GM19372 (cell line): ENCODE measurements around the gene DDX17.
"Not testable (repeated sequence)": the region's sequence is repeated elsewhere in the genome, so short reads cannot be mapped to it uniquely, and the experiment has no call there.

ENCODE experiments used
- ATAC-seq: cut with Tn5 transposase; IDR thresholded peaks from one replicate; pipeline ENCODE4 v1.9.1; 2021; ENCODE audit warnings: mild to moderate bottlenecking, low read depth, moderate library complexity; ENCODE audit not compliant: unreplicated experiment

Gene DDX17

GRCh38 chr22:38494498-38494897 is 11.6 kb downstream of the DDX17 start:
- no peak for ATAC-seq

- no peak for ATAC-seq
Measured at GRCh38 chr22:38491707-38492348, 14.3 kb downstream of the DDX17 start.

GRCh38 chr22:38490915-38491314 is 15.2 kb downstream of the DDX17 start:
- no peak for ATAC-seq

- ATAC-seq: no peak
Measured at GRCh38 chr22:38490475-38490874, 15.6 kb downstream of the DDX17 start.

- no peak for ATAC-seq
Measured at GRCh38 chr22:38489561-38490145, 16.5 kb downstream of the DDX17 start.

GRCh38 chr22:38489142-38489541 is 17.0 kb downstream of the DDX17 start:
- no peak for ATAC-seq

- no peak for ATAC-seq
Measured at GRCh38 chr22:38487946-38488345, 18.2 kb downstream of the DDX17 start.

GRCh38 chr22:38485783-38486182 is 20.3 kb downstream of the DDX17 start:
- ATAC-seq: no peak

- ATAC-seq: no peak
Measured at GRCh38 chr22:38484244-38484643, 21.9 kb downstream of the DDX17 start.

- ATAC-seq: no peak
Measured at GRCh38 chr22:38482662-38483308, 23.3 kb downstream of the DDX17 start.

GRCh38 chr22:38481871-38482332 is 24.2 kb downstream of the DDX17 start:
- no peak for ATAC-seq

GRCh38 chr22:38481162-38481870 is 24.8 kb downstream of the DDX17 start:
- no peak for ATAC-seq

GRCh38 chr22:38479096-38479837 is 26.8 kb downstream of the DDX17 start:
- no peak for ATAC-seq

- ATAC-seq: no peak
Measured at GRCh38 chr22:38477585-38477984, 28.5 kb downstream of the DDX17 start.

GRCh38 chr22:38474003-38474607 is 32.0 kb downstream of the DDX17 start:
- no peak for ATAC-seq

GRCh38 chr22:38471237-38471636 is 34.9 kb downstream of the DDX17 start:
- no peak for ATAC-seq

GRCh38 chr22:38470179-38470578 is 35.9 kb downstream of the DDX17 start:
- not testable (repeated sequence) for ATAC-seq

GRCh38 chr22:38469306-38469781 is 36.8 kb downstream of the DDX17 start:
- ATAC-seq: no peak

GRCh38 chr22:38468443-38469305 is 37.4 kb downstream of the DDX17 start:
- no peak for ATAC-seq
